Gastrocnemius medialis (tissue), 4 donors: Measurements from ENCODE around the gene OPALIN. TPM values are rescaled to one million over a fixed set of nuclear protein-coding genes. Genes with fewer than 3 reads are reported as not detected.

Experiments
- ATAC-seq, 2 donors: fragments of 150-250 bp; one replicate each; pipeline ENCODE4 v1.9.1; 2016
- DNase-seq, 2 donors: peaks; one replicate each; pipeline ENCODE4 v3.0.0-alpha.2; 2019
- H3K27ac ChIP-seq, 4 donors: fragments of 200-600 bp; sonication (generic); 1 replicate in 1 of 4; 2 replicates in 3 of 4; pipeline ENCODE4 v1.5.1; 2016 to 2018; ENCODE audit warnings: mild to moderate bottlenecking in 2 of 4, moderate library complexity in 1 of 4
- H3K27me3 ChIP-seq, 3 donors: fragments of 200-600 bp; sonication (generic) in 2 of 3; 1 replicate in 1 of 3; 2 replicates in 2 of 3; pipeline versions ENCODE4 v1.5.1 to v1.6.0; 2016 to 2019; ENCODE audit warnings: mild to moderate bottlenecking in 1 of 3, moderate library complexity in 1 of 3
- H3K36me3 ChIP-seq, 2 donors: fragments of 200-600 bp; sonication (generic) in 1 of 2; one replicate each; pipeline ENCODE4 v1.5.1; 2017 to 2018
- H3K4me1 ChIP-seq, 2 donors: fragments of 200-600 bp; sonication (generic) in 1 of 2; one replicate each; pipeline ENCODE4 v1.5.1; 2016 to 2017; ENCODE audit warnings: mild to moderate bottlenecking in 2 of 2
- H3K4me3 ChIP-seq, 4 donors: fragments of 200-600 bp; sonication (generic) in 3 of 4; 1 replicate in 1 of 4; 2 replicates in 3 of 4; pipeline ENCODE4 v1.5.1; 2016 to 2019; ENCODE audit warnings: mild to moderate bottlenecking in 2 of 4
- H3K9me3 ChIP-seq, 3 donors: fragments of 200-600 bp; sonication (generic) in 2 of 3; 1 replicate in 1 of 3; 2 replicates in 2 of 3; pipeline ENCODE4 v1.5.1; 2016 to 2019
- POLR2A ChIP-seq, 2 donors: fragments of 450-650 bp; IDR thresholded peaks; one replicate each; pipeline ENCODE4 v1.6.1; 2017; ENCODE audit warnings: antibody characterized with exemption in 2 of 2, mild to moderate bottlenecking in 2 of 2, moderate library complexity in 2 of 2
- in situ Hi-C, 4 donors: fragments of 200-750 bp; cut with MboI; loops; one replicate each; pipeline versions ENCODE4 v1.15.0 to v1.8.0; 2017; ENCODE audit warnings: low sequenced_read_pairs in 4 of 4
- intact Hi-C: fragments of 100-400 bp; cut with DNase I; formaldehyde crosslinking; loops from one replicate; pipeline ENCODE4 v1.15.1; 2023; ENCODE audit warnings: low total_unique reads
- total RNA-seq, 4 donors: library from RNA; depleted of rRNA; stranded (reverse); fragments of >200 nt; gene quantifications; one replicate each; pipeline versions ENCODE4 v1.1.0 to v1.2.3, GENCODE V29; 2016
- TF ChIP-seq, protein P1 (sequence below), 5 experiments: fragments of 450-650 bp in 3 of 5; fragments of 200-600 bp in 2 of 5; sonication (generic) in 2 of 5; IDR thresholded peaks in 4 of 5; conservative IDR thresholded peaks in 1 of 5; 1 replicate in 4 of 5; 2 replicates in 1 of 5; pipeline ENCODE4 v1.5.1; 2016 to 2019; ENCODE audit warnings: antibody characterized with exemption in 5 of 5, mild to moderate bottlenecking in 3 of 5, moderate library complexity in 3 of 5

The OPALIN gene
- total RNA-seq, 4 donors from 2014 or later: not detected

DNA sequence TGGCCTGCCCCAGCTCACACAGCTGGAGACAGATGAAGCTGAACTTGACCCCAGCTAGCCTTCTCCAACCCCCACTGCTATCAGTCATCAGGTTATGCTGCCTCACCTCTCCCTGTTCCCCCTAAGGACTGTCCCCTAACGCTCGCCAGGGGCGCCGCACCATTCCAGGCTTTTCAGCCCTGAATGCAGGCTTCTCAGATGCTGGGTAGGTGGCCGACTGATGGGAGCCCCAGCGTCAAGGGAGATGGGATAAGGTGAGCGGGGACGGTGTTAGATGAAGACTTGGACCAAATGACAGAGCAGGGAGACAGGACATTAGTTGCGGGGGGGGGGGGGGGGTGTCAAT is 15.8 kb upstream of the OPALIN start:
- Histone ChIP-seq H3K4me1 (peaks cover 0 to 6% of the 10 kb centered on the region in 2 donors), H3K27ac (no peak overlapping the region), H3K36me3 (no peaks in the 10 kb centered on the region), H3K27me3 (no peaks in the 10 kb centered on the region), H3K9me3 (no peaks in the 10 kb centered on the region), H3K4me3 (peak overlapping the region; percentile 38 to 71 (median 52))
- DNase-seq: no peak
- TF ChIP-seq, protein P1, sequence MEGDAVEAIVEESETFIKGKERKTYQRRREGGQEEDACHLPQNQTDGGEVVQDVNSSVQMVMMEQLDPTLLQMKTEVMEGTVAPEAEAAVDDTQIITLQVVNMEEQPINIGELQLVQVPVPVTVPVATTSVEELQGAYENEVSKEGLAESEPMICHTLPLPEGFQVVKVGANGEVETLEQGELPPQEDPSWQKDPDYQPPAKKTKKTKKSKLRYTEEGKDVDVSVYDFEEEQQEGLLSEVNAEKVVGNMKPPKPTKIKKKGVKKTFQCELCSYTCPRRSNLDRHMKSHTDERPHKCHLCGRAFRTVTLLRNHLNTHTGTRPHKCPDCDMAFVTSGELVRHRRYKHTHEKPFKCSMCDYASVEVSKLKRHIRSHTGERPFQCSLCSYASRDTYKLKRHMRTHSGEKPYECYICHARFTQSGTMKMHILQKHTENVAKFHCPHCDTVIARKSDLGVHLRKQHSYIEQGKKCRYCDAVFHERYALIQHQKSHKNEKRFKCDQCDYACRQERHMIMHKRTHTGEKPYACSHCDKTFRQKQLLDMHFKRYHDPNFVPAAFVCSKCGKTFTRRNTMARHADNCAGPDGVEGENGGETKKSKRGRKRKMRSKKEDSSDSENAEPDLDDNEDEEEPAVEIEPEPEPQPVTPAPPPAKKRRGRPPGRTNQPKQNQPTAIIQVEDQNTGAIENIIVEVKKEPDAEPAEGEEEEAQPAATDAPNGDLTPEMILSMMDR (IDR thresholded peaks at IDR 0.05 in 4 of 5, conservative IDR thresholded peaks at IDR 0.05 in 1 of 5): no peak
- ATAC-seq: no peak
- intact Hi-C loops (loop anchor here (2.0 to 10.0 kb wide), 2 partner anchors 16 to 840 kb away; no protein-coding TSS in a partner anchor), in situ Hi-C loops (loop anchor here in 1 of 4 donors (10.0 kb wide), 2 partner anchors 140 to 450 kb away; partner anchors contain the start of gene TLL2)

GRCh38 chr10:96374004-96374403 is 15.2 kb upstream of the OPALIN start:
- no peaks in the 10 kb centered on the region for H3K27me3 ChIP-seq

DNA sequence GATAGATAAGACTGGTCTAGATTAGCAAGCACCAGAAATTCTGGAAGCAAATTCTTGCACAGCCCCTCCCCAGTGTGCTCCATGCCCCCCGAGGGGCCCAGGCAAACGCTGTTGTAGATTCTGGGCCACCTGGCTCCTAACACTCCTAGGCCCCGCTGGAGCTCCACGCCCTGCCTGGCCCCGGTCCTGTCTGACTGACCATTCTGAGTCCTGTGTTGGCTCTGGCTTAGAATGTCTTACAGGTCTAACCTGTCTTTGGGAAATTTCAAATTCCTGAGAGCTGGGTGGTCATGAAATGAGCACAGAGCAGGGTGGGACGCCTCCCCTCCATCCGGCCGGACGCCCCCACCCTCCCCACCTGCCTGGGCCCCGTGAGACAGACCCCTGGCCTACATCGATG is 12.6 kb upstream of the OPALIN start:
- no peaks in the 10 kb centered on the region for H3K36me3 ChIP-seq
- H3K4me1 ChIP-seq: peaks cover 0 to 9% of the 10 kb centered on the region in 2 donors
- no peak overlapping the region for H3K4me3 ChIP-seq
- ATAC-seq (no peak), DNase-seq (no peak)
- intact Hi-C loops (loop anchor here (10.0 kb wide), 1 partner anchor 843 kb away; no protein-coding TSS in a partner anchor), in situ Hi-C loops (loop anchor here in 1 of 4 donors (10.0 kb wide), 2 partner anchors 143 to 453 kb away; partner anchors contain the start of gene TLL2)
- no peaks in the 10 kb centered on the region for H3K27me3 ChIP-seq
- H3K27ac ChIP-seq: no peak overlapping the region
- H3K9me3 ChIP-seq: no peaks in the 10 kb centered on the region
- TF ChIP-seq POLR2A (IDR thresholded peaks at IDR 0.05): no peak
- TF ChIP-seq, protein P1 (IDR thresholded peaks at IDR 0.05 in 4 of 5, conservative IDR thresholded peaks at IDR 0.05 in 1 of 5): no peak

More at GRCh38 chr10:96374004-96374403, 15.2 kb upstream of the OPALIN start:
- H3K4me3 ChIP-seq: no peak overlapping the region
- H3K27ac ChIP-seq: no peak overlapping the region
- intact Hi-C loops: loop anchor here (2.0 to 10.0 kb wide), 2 partner anchors 17 to 841 kb away; no protein-coding TSS in a partner anchor
- H3K36me3 ChIP-seq: no peaks in the 10 kb centered on the region
- TF ChIP-seq, protein P1 (IDR thresholded peaks at IDR 0.05 in 4 of 5, conservative IDR thresholded peaks at IDR 0.05 in 1 of 5): no peak
- no peak for ATAC-seq
- H3K4me1 ChIP-seq: peaks cover 0 to 6% of the 10 kb centered on the region in 2 donors
- no peak for DNase-seq
- no peaks in the 10 kb centered on the region for H3K9me3 ChIP-seq
- in situ Hi-C loops: loop anchor here in 1 of 4 donors (10.0 kb wide), 2 partner anchors 141 to 451 kb away; partner anchors contain the start of gene TLL2

GRCh38 chr10:96370584-96371157 is 11.9 kb upstream of the OPALIN start:
- intact Hi-C loops (loop anchor here (10.0 kb wide), 1 partner anchor 844 kb away; no protein-coding TSS in a partner anchor), in situ Hi-C loops (loop anchor here in 1 of 4 donors (10.0 kb wide), 2 partner anchors 144 to 454 kb away; partner anchors contain the start of gene TLL2)
- ATAC-seq (no peak), DNase-seq (peak in 1 of 2 donors; percentile 27)
- TF ChIP-seq, protein P1 (IDR thresholded peaks at IDR 0.05 in 4 of 5, conservative IDR thresholded peaks at IDR 0.05 in 1 of 5): peak; percentile 44 to 74 (median 61)
- no peak for TF ChIP-seq POLR2A (IDR thresholded peaks at IDR 0.05)
- no peak overlapping the region for H3K27ac ChIP-seq
- no peaks in the 10 kb centered on the region for H3K27me3 ChIP-seq
- H3K4me1 ChIP-seq: peaks cover 0 to 9% of the 10 kb centered on the region in 2 donors
- no peaks in the 10 kb centered on the region for H3K9me3 ChIP-seq
- no peaks in the 10 kb centered on the region for H3K36me3 ChIP-seq
- no peak overlapping the region for H3K4me3 ChIP-seq
